Thyroid gland (tissue), 4 donors: Measurements from ENCODE around the gene FAM83E.

Experiments used
- CTCF ChIP-seq, 6 experiments: fragments of 200-600 bp in 3 of 6; fragments of 450-650 bp in 3 of 6; sonication (generic) in 3 of 6; IDR thresholded peaks; one replicate each; pipeline ENCODE4 v1.5.1; 2016 to 2019; ENCODE audit warnings: antibody characterized with exemption in 6 of 6, mild to moderate bottlenecking in 2 of 6, inconsistent platforms in 1 of 6, moderate library complexity in 1 of 6
- POLR2A ChIP-seq, 2 donors: fragments of 450-650 bp; IDR thresholded peaks; one replicate each; pipeline ENCODE4 v1.6.1; 2017; ENCODE audit warnings: antibody characterized with exemption in 2 of 2, mild to moderate bottlenecking in 2 of 2, moderate library complexity in 1 of 2

DNA sequence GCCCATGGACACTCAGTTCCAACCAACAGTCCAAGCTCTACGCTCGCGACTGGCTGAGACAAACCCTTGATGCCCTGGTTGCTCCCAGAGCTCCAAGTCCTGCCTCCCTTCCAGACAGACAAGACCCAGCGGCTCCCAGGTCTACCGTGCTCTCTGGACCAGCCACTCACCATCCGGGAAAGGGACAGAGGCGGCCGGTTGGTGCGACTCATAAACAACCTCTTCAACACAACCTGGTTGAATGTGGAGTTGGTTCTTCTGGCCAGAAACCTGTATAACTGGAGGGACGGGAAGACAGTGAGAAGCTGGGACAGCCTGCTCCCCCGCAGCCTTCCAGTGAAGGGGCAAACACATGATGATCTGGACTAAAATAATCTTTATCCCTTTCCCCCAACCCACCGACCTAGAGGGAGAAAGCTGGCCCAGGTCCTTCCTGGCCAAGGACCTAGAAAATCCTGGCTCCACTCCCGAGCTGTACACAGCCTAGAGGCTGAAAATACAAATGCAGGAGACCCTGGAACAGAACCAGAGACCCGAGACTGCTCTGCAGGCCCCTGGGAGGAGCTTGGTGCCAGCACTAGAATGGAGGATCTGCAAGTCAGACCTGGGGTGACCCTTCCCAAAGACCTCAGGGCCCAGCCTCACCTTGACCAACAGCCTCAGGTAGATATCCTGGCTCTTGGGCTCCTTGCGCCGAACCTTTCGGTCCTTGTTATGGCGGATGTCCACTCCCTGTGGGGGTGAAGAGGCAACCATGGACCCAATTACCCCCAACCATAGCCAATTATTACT is 2.5 kb upstream of the FAM83E start:
- TF ChIP-seq CTCF (IDR thresholded peaks at IDR 0.05) (no peak), POLR2A (IDR thresholded peaks at IDR 0.05) (no peak)
